HCT116 (cell line): ENCODE data around the gene CDYL.

Source experiments
- CEBPB ChIP-seq: IDR thresholded peaks from 2 replicates; pipeline ENCODE4 v1.6.1; 2012; ENCODE audit warnings: low read depth
- ELF1 ChIP-seq: IDR thresholded peaks from 2 replicates; pipeline ENCODE4 v1.6.1; 2012; ENCODE audit warnings: low read depth, borderline replicate concordance
- EZH2phosphoT487 ChIP-seq: fragments of 200-600 bp; IDR thresholded peaks from 2 replicates; pipeline ENCODE4 v1.6.1; 2018; ENCODE audit warnings: antibody characterized with exemption, borderline replicate concordance
- RAD21 ChIP-seq: IDR thresholded peaks from 2 replicates; pipeline ENCODE4 v1.6.1; 2012; ENCODE audit warnings: low read depth, mild to moderate bottlenecking
- REST ChIP-seq: IDR thresholded peaks from 2 replicates; pipeline ENCODE4 v1.6.1; 2012; ENCODE audit warnings: low read depth
- TCF7L2 ChIP-seq: IDR thresholded peaks from 2 replicates; pipeline ENCODE4 v1.7.0; 2011; ENCODE audit warnings: borderline replicate concordance, inconsistent platforms; ENCODE audit not compliant: insufficient read depth, insufficient read length; ENCODE audit errors: extremely low read depth
- YY1 ChIP-seq: IDR thresholded peaks from 2 replicates; pipeline ENCODE4 v1.6.1; 2011; ENCODE audit warnings: low read length, low read depth, moderate library complexity, mild to moderate bottlenecking; ENCODE audit not compliant: insufficient replicate concordance; ENCODE audit errors: extremely low read depth
- TF ChIP-seq, protein P1 (sequence below), 3 experiments: fragments of 200-600 bp in 1 of 3; sonication (generic) in 1 of 3; IDR thresholded peaks in 2 of 3; conservative IDR thresholded peaks in 1 of 3; 2 replicates each; pipeline ENCODE4 v1.5.1; 2012 to 2017; ENCODE audit warnings: low read depth in 2 of 3, low read length in 2 of 3, antibody characterized with exemption in 1 of 3, borderline replicate concordance in 1 of 3, control low read depth in 1 of 3, mild to moderate bottlenecking in 1 of 3, mixed read lengths in 1 of 3, mixed run types in 1 of 3, moderate library complexity in 1 of 3; ENCODE audit not compliant: insufficient read depth in 1 of 3

- TF ChIP-seq, protein P1, sequence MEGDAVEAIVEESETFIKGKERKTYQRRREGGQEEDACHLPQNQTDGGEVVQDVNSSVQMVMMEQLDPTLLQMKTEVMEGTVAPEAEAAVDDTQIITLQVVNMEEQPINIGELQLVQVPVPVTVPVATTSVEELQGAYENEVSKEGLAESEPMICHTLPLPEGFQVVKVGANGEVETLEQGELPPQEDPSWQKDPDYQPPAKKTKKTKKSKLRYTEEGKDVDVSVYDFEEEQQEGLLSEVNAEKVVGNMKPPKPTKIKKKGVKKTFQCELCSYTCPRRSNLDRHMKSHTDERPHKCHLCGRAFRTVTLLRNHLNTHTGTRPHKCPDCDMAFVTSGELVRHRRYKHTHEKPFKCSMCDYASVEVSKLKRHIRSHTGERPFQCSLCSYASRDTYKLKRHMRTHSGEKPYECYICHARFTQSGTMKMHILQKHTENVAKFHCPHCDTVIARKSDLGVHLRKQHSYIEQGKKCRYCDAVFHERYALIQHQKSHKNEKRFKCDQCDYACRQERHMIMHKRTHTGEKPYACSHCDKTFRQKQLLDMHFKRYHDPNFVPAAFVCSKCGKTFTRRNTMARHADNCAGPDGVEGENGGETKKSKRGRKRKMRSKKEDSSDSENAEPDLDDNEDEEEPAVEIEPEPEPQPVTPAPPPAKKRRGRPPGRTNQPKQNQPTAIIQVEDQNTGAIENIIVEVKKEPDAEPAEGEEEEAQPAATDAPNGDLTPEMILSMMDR (IDR thresholded peaks at IDR 0.05 in 2 of 3, conservative IDR thresholded peaks at IDR 0.05 in 1 of 3; ENCODE audit: borderline replicate concordance in 1 of 3, insufficient read depth in 1 of 3, low read depth in 2 of 3, low read length in 2 of 3): no peak
- TF ChIP-seq EZH2phosphoT487 (no peak), RAD21 (no peak), TCF7L2 (no peak), ELF1 (no peak), REST (no peak), CEBPB (no peak), YY1 (no peak)
These were observed 203.2 kb downstream of the CDYL start for GRCh38 chr6:4979426-4979825.
